OCI-LY1 (cell line): Measurements from ENCODE around the gene SAXO1.

Experiments used
- EZH2 ChIP-seq: fragments of 200-600 bp; sonication (generic), shearing (Covaris generic); IDR thresholded peaks from 2 replicates; pipeline ENCODE4 v1.8.0; 2017; ENCODE audit warnings: borderline replicate concordance, mixed run types, mild to moderate bottlenecking, antibody characterized with exemption, low read length, moderate library complexity, mixed read lengths
- TF ChIP-seq, protein P1 (sequence below): fragments of 200-600 bp; sonication (generic), shearing (Covaris generic); IDR thresholded peaks from 2 replicates; pipeline ENCODE4 v1.5.1; 2017; ENCODE audit warnings: mild to moderate bottlenecking, antibody characterized with exemption, low read length, moderate library complexity, mixed read lengths

DNA sequence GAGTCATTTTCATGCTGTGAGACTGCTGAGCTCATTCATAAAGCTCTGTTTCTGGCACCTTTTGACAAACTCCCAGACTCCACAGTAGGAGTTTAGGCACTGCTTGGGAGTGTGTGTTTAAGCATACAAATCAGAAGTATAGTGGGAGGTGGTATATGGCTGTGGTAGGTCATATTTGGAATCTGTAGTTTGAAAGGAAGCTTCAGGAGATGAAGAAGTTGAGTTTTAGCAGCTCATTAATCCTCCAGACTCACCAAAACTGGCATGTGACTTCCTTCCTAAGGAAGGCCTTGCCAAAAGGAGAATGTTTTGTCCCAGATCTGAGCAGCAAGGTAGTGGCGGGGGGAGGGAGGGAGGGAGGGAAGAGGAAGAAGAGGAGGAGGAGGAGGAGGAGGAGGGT lies 52.8 kb downstream of the SAXO1 start:
- TF ChIP-seq, protein P1, sequence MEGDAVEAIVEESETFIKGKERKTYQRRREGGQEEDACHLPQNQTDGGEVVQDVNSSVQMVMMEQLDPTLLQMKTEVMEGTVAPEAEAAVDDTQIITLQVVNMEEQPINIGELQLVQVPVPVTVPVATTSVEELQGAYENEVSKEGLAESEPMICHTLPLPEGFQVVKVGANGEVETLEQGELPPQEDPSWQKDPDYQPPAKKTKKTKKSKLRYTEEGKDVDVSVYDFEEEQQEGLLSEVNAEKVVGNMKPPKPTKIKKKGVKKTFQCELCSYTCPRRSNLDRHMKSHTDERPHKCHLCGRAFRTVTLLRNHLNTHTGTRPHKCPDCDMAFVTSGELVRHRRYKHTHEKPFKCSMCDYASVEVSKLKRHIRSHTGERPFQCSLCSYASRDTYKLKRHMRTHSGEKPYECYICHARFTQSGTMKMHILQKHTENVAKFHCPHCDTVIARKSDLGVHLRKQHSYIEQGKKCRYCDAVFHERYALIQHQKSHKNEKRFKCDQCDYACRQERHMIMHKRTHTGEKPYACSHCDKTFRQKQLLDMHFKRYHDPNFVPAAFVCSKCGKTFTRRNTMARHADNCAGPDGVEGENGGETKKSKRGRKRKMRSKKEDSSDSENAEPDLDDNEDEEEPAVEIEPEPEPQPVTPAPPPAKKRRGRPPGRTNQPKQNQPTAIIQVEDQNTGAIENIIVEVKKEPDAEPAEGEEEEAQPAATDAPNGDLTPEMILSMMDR = no peak
- TF ChIP-seq EZH2 = no peak
